ENCODE measurements around the gene SPAG8.

DNA sequence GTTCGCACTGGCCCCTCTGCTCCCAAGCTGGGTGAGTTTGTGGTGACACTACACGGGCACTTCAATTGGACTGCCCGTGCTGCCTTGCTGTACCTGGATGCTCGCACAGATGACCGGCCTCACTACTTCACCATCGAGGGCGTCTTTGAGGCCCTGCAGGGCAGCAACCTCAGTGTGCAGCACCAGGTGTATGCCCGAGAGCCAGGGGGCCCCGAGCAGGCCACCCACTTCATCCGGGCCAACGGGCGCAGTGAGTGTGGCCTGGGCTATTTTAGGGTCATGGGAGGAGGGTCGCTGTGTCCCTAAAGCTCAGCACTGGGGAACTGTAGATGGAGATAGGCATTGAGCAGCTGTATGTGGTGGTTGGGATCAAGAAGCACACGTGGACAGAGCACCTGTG is 19.2 kb downstream of the SPAG8 start:
- TF ChIP-seq ZNF274 (IDR thresholded peaks at IDR 0.05; ENCODE audit: low read depth, low read length) (no peak), YY1 (IDR thresholded peaks at IDR 0.05; ENCODE audit: insufficient read depth, insufficient read length) (no peak), SUZ12 (IDR thresholded peaks at IDR 0.05; ENCODE audit: extremely low read depth, insufficient read depth, insufficient read length) (no peak)

All from NT2/D1 (cell line).